Thymus (tissue), 11 donors: Measurements from ENCODE around the gene CFAP73. TPM values are rescaled to one million over a fixed set of nuclear protein-coding genes. Genes with fewer than 3 reads are reported as not detected.
A peak's percentile ranks its signal among the peaks of the same experiment; 100 is the strongest.

Experiments
- DNase-seq, 9 donors: peaks; one replicate each; pipeline ENCODE4 v3.0.0-alpha.2; 2013; ENCODE audit warnings: low spot score in 9 of 9, low read depth in 6 of 9, missing footprints in 1 of 9
- H3K27ac ChIP-seq, 2 donors: one replicate each; pipeline ENCODE4 v1.5.1; 2013; ENCODE audit warnings: control low read depth in 1 of 2, low read depth in 1 of 2, low read length in 1 of 2, mild to moderate bottlenecking in 1 of 2, moderate library complexity in 1 of 2
- H3K27me3 ChIP-seq, 2 donors: one replicate each; pipeline ENCODE4 v1.5.1; 2013; ENCODE audit warnings: low read length in 1 of 2; ENCODE audit not compliant: control insufficient read depth in 2 of 2, insufficient read depth in 1 of 2
- H3K36me3 ChIP-seq, 2 donors: one replicate each; pipeline ENCODE4 v1.5.1; 2013; ENCODE audit warnings: low read length in 1 of 2, mild to moderate bottlenecking in 1 of 2, moderate library complexity in 1 of 2; ENCODE audit not compliant: control insufficient read depth in 2 of 2, insufficient read depth in 2 of 2
- H3K4me1 ChIP-seq, 2 donors: one replicate each; pipeline ENCODE4 v1.5.1; 2013; ENCODE audit warnings: low read length in 2 of 2; ENCODE audit not compliant: control insufficient read depth in 2 of 2, insufficient read depth in 2 of 2
- H3K4me3 ChIP-seq, 2 donors: one replicate each; pipeline ENCODE4 v1.5.1; 2013; ENCODE audit warnings: low read length in 2 of 2, control low read depth in 1 of 2, mild to moderate bottlenecking in 1 of 2
- H3K9me3 ChIP-seq, 2 donors: one replicate each; pipeline ENCODE4 v1.5.1; 2013; ENCODE audit warnings: low read length in 1 of 2, mild to moderate bottlenecking in 1 of 2; ENCODE audit not compliant: control insufficient read depth in 2 of 2, insufficient read depth in 1 of 2
- WGBS: extraction: QIAGEN DNeasy Blood & Tissue Kit; methylation state at CpG from one replicate; pipeline ENCODE4 v1.1.7; 2013; 5-methylcytosine and 5-hydroxymethylcytosine counted together
- polyA plus RNA-seq: library from polyadenylated mRNA; stranded (reverse); fragments of 200-250 nt; gene quantifications from one replicate; pipeline ENCODE4 v1.2.3, GENCODE V29; 2013
- total RNA-seq: library from RNA; stranded (reverse); fragments of 120-200 nt; gene quantifications from one replicate; pipeline ENCODE4 v1.2.4, GENCODE V29; 2013
- donor health status: healthy.

Gene CFAP73
- total and polyA plus RNA-seq, 2 donors = 0.28 to 0.73 TPM

- no peak overlapping the region for H3K4me3 ChIP-seq
- 98% methylated on average over 4 of the region's 4 CpGs for WGBS
- no peak overlapping the region for H3K27ac ChIP-seq
- peaks cover 0 to 13% of the 10 kb centered on the region in 2 donors for H3K4me1 ChIP-seq
- H3K27me3 ChIP-seq = peaks cover 2 to 5% of the 10 kb centered on the region in 2 donors
- DNase-seq = no peak
- no peaks in the 10 kb centered on the region for H3K36me3 ChIP-seq
- no peaks in the 10 kb centered on the region for H3K9me3 ChIP-seq
Observed at GRCh38 chr12:113108308-113108707, 41.2 kb upstream of the CFAP73 start.

GRCh38 chr12:113109360-113109759, 40.2 kb upstream of the CFAP73 start:
- H3K9me3 ChIP-seq = no peaks in the 10 kb centered on the region
- no peak for DNase-seq
- H3K27ac ChIP-seq = no peak overlapping the region
- 94% methylated on average over 5 of the region's 5 CpGs for WGBS
- no peaks in the 10 kb centered on the region for H3K36me3 ChIP-seq
- no peaks in the 10 kb centered on the region for H3K27me3 ChIP-seq
- no peak overlapping the region for H3K4me3 ChIP-seq
- H3K4me1 ChIP-seq = peaks cover 0 to 13% of the 10 kb centered on the region in 2 donors

GRCh38 chr12:113109872-113110599, 39.5 kb upstream of the CFAP73 start:
- Histone ChIP-seq H3K4me3 (no peak overlapping the region), H3K9me3 (no peaks in the 10 kb centered on the region), H3K36me3 (no peaks in the 10 kb centered on the region), H3K4me1 (peaks cover 0 to 13% of the 10 kb centered on the region in 2 donors), H3K27ac (no peak overlapping the region), H3K27me3 (no peaks in the 10 kb centered on the region)
- 64% methylated on average over 7 of the region's 7 CpGs for WGBS
- DNase-seq = peak in 1 of 9 donors; percentile 31

GRCh38 chr12:113111247-113111646, 38.3 kb upstream of the CFAP73 start:
- Histone ChIP-seq H3K4me3 (no peak overlapping the region), H3K27me3 (no peaks in the 10 kb centered on the region), H3K4me1 (peaks cover 0 to 13% of the 10 kb centered on the region in 2 donors), H3K27ac (no peak overlapping the region), H3K9me3 (no peaks in the 10 kb centered on the region), H3K36me3 (no peaks in the 10 kb centered on the region)
- 95% methylated on average over 3 of the region's 3 CpGs for WGBS
- DNase-seq = no peak

- Histone ChIP-seq H3K36me3 (no peaks in the 10 kb centered on the region), H3K4me1 (peaks cover 0 to 13% of the 10 kb centered on the region in 2 donors), H3K27me3 (no peaks in the 10 kb centered on the region), H3K4me3 (no peak overlapping the region), H3K27ac (no peak overlapping the region), H3K9me3 (no peaks in the 10 kb centered on the region)
- 87% methylated on average over 39 of the region's 39 CpGs for WGBS
- DNase-seq = no peak
Observed at GRCh38 chr12:113112043-113112899, 37.3 kb upstream of the CFAP73 start.

GRCh38 chr12:113113397-113113796, 36.1 kb upstream of the CFAP73 start:
- Histone ChIP-seq H3K27ac (no peak overlapping the region), H3K4me3 (no peak overlapping the region), H3K4me1 (peaks cover 0 to 13% of the 10 kb centered on the region in 2 donors), H3K27me3 (no peaks in the 10 kb centered on the region), H3K36me3 (no peaks in the 10 kb centered on the region), H3K9me3 (no peaks in the 10 kb centered on the region)
- 96% methylated on average over 2 of the region's 2 CpGs for WGBS
- DNase-seq = no peak

GRCh38 chr12:113114447-113115178, 34.9 kb upstream of the CFAP73 start:
- DNase-seq = no peak
- Histone ChIP-seq H3K9me3 (no peaks in the 10 kb centered on the region), H3K36me3 (no peaks in the 10 kb centered on the region), H3K27ac (no peak overlapping the region), H3K27me3 (no peaks in the 10 kb centered on the region), H3K4me3 (no peak overlapping the region), H3K4me1 (peaks cover 0 to 9% of the 10 kb centered on the region in 2 donors)
- WGBS = 95% methylated on average over 19 of the region's 19 CpGs

- H3K4me3 ChIP-seq = no peak overlapping the region
- no peaks in the 10 kb centered on the region for H3K27me3 ChIP-seq
- no peaks in the 10 kb centered on the region for H3K9me3 ChIP-seq
- no peaks in the 10 kb centered on the region for H3K4me1 ChIP-seq
- H3K36me3 ChIP-seq = no peaks in the 10 kb centered on the region
- 89% methylated on average over 22 of the region's 22 CpGs for WGBS
- DNase-seq = no peak
- H3K27ac ChIP-seq = no peak overlapping the region
Observed at GRCh38 chr12:113115455-113116126, 33.9 kb upstream of the CFAP73 start.
